SK-MEL-5 (cell line): ENCODE measurements around the gene SMURF1. TPM values are rescaled to one million over a fixed set of nuclear protein-coding genes. Genes with fewer than 3 reads are reported as not detected.

Source experiments
- DNase-seq: peaks from one replicate; pipeline ENCODE4 v3.0.0-alpha.2; 2016; ENCODE audit warnings: low read depth, low spot score
- in situ Hi-C: cut with HindIII; loops from 2 replicates; pipeline ENCODE4 v1.10.0; 2016; ENCODE audit warnings: low sequenced_read_pairs, high pct_unique_total_duplicates, low pct_unique_long_range_greater_than_20kb
- total RNA-seq: library from RNA; depleted of rRNA; stranded (reverse); fragments of >200 nt; shearing (Covaris generic); gene quantifications from 2 replicates; pipeline ENCODE4 v1.2.3, GENCODE V29; 2014

SMURF1 gene
- total RNA-seq, 1 experiment from 2014 or later: 40.8 TPM

- no peak for DNase-seq
- in situ Hi-C loops: no loop called here
These were observed 3.1 kb upstream of the SMURF1 start for GRCh38 chr7:99146979-99147378.

- in situ Hi-C loops: no loop called here
- no peak for DNase-seq
These were observed 421 bp downstream of the SMURF1 start for GRCh38 chr7:99143521-99143852.

GRCh38 chr7:99142727-99143520, 984 bp downstream of the SMURF1 start:
- in situ Hi-C loops: no loop called here

GRCh38 chr7:99141841-99142726, 1.8 kb downstream of the SMURF1 start:
- in situ Hi-C loops: no loop called here
- DNase-seq: peak; percentile 80

More at GRCh38 chr7:99142727-99143520, 984 bp downstream of the SMURF1 start:
- peak; percentile 95 for DNase-seq

GRCh38 chr7:99141334-99141733, 2.6 kb downstream of the SMURF1 start:
- DNase-seq: no peak
- in situ Hi-C loops: no loop called here

GRCh38 chr7:99140813-99141212, 3.1 kb downstream of the SMURF1 start:
- no peak for DNase-seq
- in situ Hi-C loops: no loop called here

GRCh38 chr7:99139036-99139435, 4.9 kb downstream of the SMURF1 start:
- DNase-seq: no peak
- in situ Hi-C loops: no loop called here

GRCh38 chr7:99137411-99138180, 6.3 kb downstream of the SMURF1 start:
- DNase-seq: no peak
- in situ Hi-C loops: no loop called here

GRCh38 chr7:99135938-99136337, 8.0 kb downstream of the SMURF1 start:
- in situ Hi-C loops: no loop called here
- no peak for DNase-seq

GRCh38 chr7:99133766-99134564, 9.9 kb downstream of the SMURF1 start:
- in situ Hi-C loops: no loop called here
- no peak for DNase-seq

- in situ Hi-C loops: no loop called here
- no peak for DNase-seq
These were observed 11.2 kb downstream of the SMURF1 start for GRCh38 chr7:99132595-99133321.

- in situ Hi-C loops: no loop called here
- no peak for DNase-seq
These were observed 12.6 kb downstream of the SMURF1 start for GRCh38 chr7:99131290-99131689.

GRCh38 chr7:99129536-99129935, 14.4 kb downstream of the SMURF1 start:
- in situ Hi-C loops: no loop called here
- DNase-seq: no peak

- DNase-seq: no peak
- in situ Hi-C loops: no loop called here
These were observed 14.9 kb downstream of the SMURF1 start for GRCh38 chr7:99129001-99129400.

- DNase-seq: peak; percentile 97
- in situ Hi-C loops: no loop called here
These were observed 15.6 kb downstream of the SMURF1 start for GRCh38 chr7:99128076-99128950.

- DNase-seq: peak; percentile 26
- in situ Hi-C loops: no loop called here
These were observed 16.3 kb downstream of the SMURF1 start for GRCh38 chr7:99127636-99128035.
